COLO829 (cell line): ENCODE data around the gene UNC80.

Experiments
- DNase-seq: peaks from one replicate; pipeline ENCODE4 v3.0.0; 2012; ENCODE audit warnings: low spot score

Gene UNC80

GRCh38 chr2:209973328-209973727 is 201.7 kb downstream of the UNC80 start:
- no peak for DNase-seq

- DNase-seq = peak; percentile 35
Observed at GRCh38 chr2:209974576-209974975, 202.9 kb downstream of the UNC80 start.

GRCh38 chr2:209976698-209977385 is 205.2 kb downstream of the UNC80 start:
- DNase-seq = no peak

GRCh38 chr2:209977386-209978239 is 206.0 kb downstream of the UNC80 start:
- DNase-seq = peak; percentile 61

- DNase-seq = no peak
Observed at GRCh38 chr2:209984291-209984690, 212.7 kb downstream of the UNC80 start.

- DNase-seq = no peak
Observed at GRCh38 chr2:209985874-209986273, 214.2 kb downstream of the UNC80 start.

- no peak for DNase-seq
Observed at GRCh38 chr2:209986415-209986814, 214.8 kb downstream of the UNC80 start.

GRCh38 chr2:209988010-209988409 is 216.4 kb downstream of the UNC80 start:
- DNase-seq = no peak

- DNase-seq = no peak
Observed at GRCh38 chr2:209990838-209991237, 219.2 kb downstream of the UNC80 start.

GRCh38 chr2:209993968-209994367 is 222.3 kb downstream of the UNC80 start:
- no peak for DNase-seq

- no peak for DNase-seq
Observed at GRCh38 chr2:209998596-209998995, 227.0 kb downstream of the UNC80 start.

- DNase-seq = no peak
Observed at GRCh38 chr2:210000464-210001324, 229.1 kb downstream of the UNC80 start.

GRCh38 chr2:210002158-210003157 is 230.8 kb downstream of the UNC80 start, which contains the start of gene RPE:
TSS of gene RPE (plus strand) at chr2:210002638. CDS start at chr2:210002662, 24 bp downstream.
- DNase-seq = peak; percentile 89

- no peak for DNase-seq
Observed at GRCh38 chr2:210003359-210003758, 231.7 kb downstream of the UNC80 start.

GRCh38 chr2:210004881-210005280 is 233.2 kb downstream of the UNC80 start:
- DNase-seq = no peak

GRCh38 chr2:210007895-210008294 is 236.3 kb downstream of the UNC80 start:
- peak; percentile 38 for DNase-seq

- no peak for DNase-seq
Observed at GRCh38 chr2:210009126-210009525, 237.5 kb downstream of the UNC80 start.

- DNase-seq = no peak
Observed at GRCh38 chr2:210009896-210010295, 238.3 kb downstream of the UNC80 start.

GRCh38 chr2:210020138-210020537 is 248.5 kb downstream of the UNC80 start:
- DNase-seq = no peak

GRCh38 chr2:210022824-210023223 is 251.2 kb downstream of the UNC80 start:
- no peak for DNase-seq

GRCh38 chr2:210027608-210028007 is 256.0 kb downstream of the UNC80 start:
- no peak for DNase-seq
